SU-DHL-6 (cell line): ENCODE data around the gene GIGYF2.

Experiments used
- H2AFZ ChIP-seq: fragments of 200-600 bp; sonication (generic); 2 replicates; pipeline ENCODE4 v1.6.1; 2014; ENCODE audit warnings: low read depth, mild to moderate bottlenecking, moderate library complexity, mixed read lengths, antibody characterized with exemption, low read length; ENCODE audit not compliant: severe bottlenecking
- H3F3A ChIP-seq: fragments of 200-600 bp; shearing (Covaris generic); 2 replicates; pipeline ENCODE4 v1.6.0; 2016; ENCODE audit warnings: antibody characterized with exemption, mild to moderate bottlenecking; ENCODE audit not compliant: insufficient read depth
- H3K27ac ChIP-seq: fragments of 200-600 bp; sonication (generic); 2 replicates; pipeline ENCODE4 v1.5.1; 2016; ENCODE audit warnings: low read depth, mild to moderate bottlenecking, low read length, moderate library complexity, mixed read lengths
- H3K27me3 ChIP-seq: fragments of 200-600 bp; sonication (generic), shearing (Covaris generic); 2 replicates; pipeline ENCODE4 v1.6.0; 2014; ENCODE audit warnings: mild to moderate bottlenecking, low read length
- H3K36me3 ChIP-seq: fragments of 200-600 bp; sonication (generic); 2 replicates; pipeline ENCODE4 v1.6.1; 2014; ENCODE audit warnings: mild to moderate bottlenecking, low read length, mixed read lengths
- H3K4me2 ChIP-seq: fragments of 300-600, 200-600 bp; shearing (Covaris generic), sonication (generic); 2 replicates; pipeline ENCODE4 v1.6.0; 2014; ENCODE audit warnings: low read length, low read depth, mild to moderate bottlenecking; ENCODE audit not compliant: poor library complexity, severe bottlenecking
- H3K4me3 ChIP-seq: fragments of 200-600 bp; sonication (generic); 2 replicates; pipeline ENCODE4 v1.5.1; 2014; ENCODE audit warnings: antibody characterized with exemption, low read length, mild to moderate bottlenecking, mixed read lengths; ENCODE audit not compliant: insufficient read depth, poor library complexity, severe bottlenecking
- H3K79me2 ChIP-seq: fragments of 200-600 bp; sonication (generic); 2 replicates; pipeline ENCODE4 v1.6.1; 2014; ENCODE audit warnings: mild to moderate bottlenecking, low read length, moderate library complexity; ENCODE audit not compliant: insufficient read depth
- H3K9ac ChIP-seq: fragments of 200-600 bp; sonication (generic); 2 replicates; pipeline ENCODE4 v1.7.0; 2014; ENCODE audit warnings: mild to moderate bottlenecking, low read length
- H3K9me2 ChIP-seq: fragments of 200-600 bp; sonication (generic); replicated peaks from 2 replicates; pipeline ENCODE4 v1.6.1; 2014; ENCODE audit warnings: low read length; ENCODE audit not compliant: insufficient read depth
- H3K9me3 ChIP-seq: fragments of 200-600 bp; sonication (generic); 2 replicates; pipeline ENCODE4 v1.6.1; 2014; ENCODE audit warnings: low read length, mixed read lengths; ENCODE audit not compliant: insufficient read depth
- H4K20me1 ChIP-seq: fragments of 200-600 bp; sonication (generic); 2 replicates; pipeline ENCODE4 v1.6.1; 2014; ENCODE audit warnings: low read depth, mild to moderate bottlenecking, antibody characterized with exemption, low read length, moderate library complexity, mixed read lengths
- CTCF ChIP-seq: fragments of 200-600 bp; sonication (generic); IDR thresholded peaks from one replicate; pipeline ENCODE4 v1.5.1; 2017; ENCODE audit warnings: antibody characterized with exemption, mild to moderate bottlenecking, low read length, moderate library complexity; ENCODE audit not compliant: insufficient read depth, poor library complexity, severe bottlenecking
- EZH2phosphoT487 ChIP-seq: fragments of 200-600 bp; sonication (generic), shearing (Covaris generic); conservative IDR thresholded peaks from 2 replicates; pipeline ENCODE4 v1.6.1; 2018; ENCODE audit warnings: mild to moderate bottlenecking, antibody characterized with exemption, low read length, moderate library complexity, mixed read lengths

GIGYF2 gene

DNA sequence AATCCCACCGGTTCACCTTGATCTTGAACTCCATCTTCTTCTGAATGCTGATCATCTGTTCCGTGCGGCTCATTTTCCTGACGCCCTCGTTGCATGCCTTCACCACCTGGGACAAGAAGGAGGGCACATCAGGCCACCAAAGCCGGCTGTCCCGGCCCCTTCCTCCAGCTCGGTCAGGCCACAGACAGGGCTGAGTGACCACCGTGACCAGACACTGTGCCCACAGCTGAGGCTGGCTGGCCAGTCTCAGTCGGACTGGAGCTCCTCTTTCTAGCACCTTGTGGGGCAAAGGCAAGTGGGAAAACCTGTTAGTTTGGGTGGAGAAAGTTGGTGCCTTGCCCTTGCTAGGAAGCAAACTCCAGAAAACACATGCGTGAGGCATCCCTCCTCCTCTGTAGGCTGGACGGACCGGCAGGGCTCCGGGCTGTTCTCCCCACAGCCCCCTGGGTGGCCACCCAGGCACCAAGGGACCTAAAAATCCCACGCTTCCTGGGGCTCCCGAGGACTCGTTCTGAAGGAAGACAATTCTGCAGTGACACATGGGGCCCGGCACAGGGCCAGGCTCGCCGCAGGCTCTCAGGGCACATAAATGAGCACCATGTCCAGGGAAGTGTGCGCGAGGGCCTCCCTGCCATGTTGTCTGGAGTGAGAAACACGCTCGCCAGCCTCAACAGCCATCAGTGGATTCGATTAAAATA, 188.3 kb downstream of the GIGYF2 start:
- H4K20me1 ChIP-seq, result no peaks in the 10 kb centered on the region
- H3K9me3 ChIP-seq, result no peaks in the 10 kb centered on the region
- H3K36me3 ChIP-seq, result no peaks in the 10 kb centered on the region
- no peak overlapping the region for H3K27ac ChIP-seq
- TF ChIP-seq CTCF, result no peak
- no peak for TF ChIP-seq EZH2phosphoT487
- no peaks in the 10 kb centered on the region for H3K27me3 ChIP-seq
- H3K9ac ChIP-seq, result no peak overlapping the region
- H2AFZ ChIP-seq, result no peak overlapping the region
- no peak overlapping the region for H3K4me2 ChIP-seq
- no peaks in the 10 kb centered on the region for H3K9me2 ChIP-seq
- no peaks in the 10 kb centered on the region for H3K79me2 ChIP-seq
- H3K4me3 ChIP-seq, result no peak overlapping the region
- no peaks in the 10 kb centered on the region for H3F3A ChIP-seq

- H3K27ac ChIP-seq, result no peak overlapping the region
- no peak overlapping the region for H3K9ac ChIP-seq
- H3K9me2 ChIP-seq, result no peaks in the 10 kb centered on the region
- no peak for TF ChIP-seq CTCF
- no peak for TF ChIP-seq EZH2phosphoT487
- no peaks in the 10 kb centered on the region for H3K27me3 ChIP-seq
- no peaks in the 10 kb centered on the region for H3K79me2 ChIP-seq
- H4K20me1 ChIP-seq, result no peaks in the 10 kb centered on the region
- no peak overlapping the region for H3K4me3 ChIP-seq
- H3K4me2 ChIP-seq, result no peak overlapping the region
- H2AFZ ChIP-seq, result no peak overlapping the region
- no peaks in the 10 kb centered on the region for H3F3A ChIP-seq
- H3K36me3 ChIP-seq, result no peaks in the 10 kb centered on the region
- H3K9me3 ChIP-seq, result no peaks in the 10 kb centered on the region
These were observed 189.0 kb downstream of the GIGYF2 start for GRCh38 chr2:232886176-232886575.

DNA sequence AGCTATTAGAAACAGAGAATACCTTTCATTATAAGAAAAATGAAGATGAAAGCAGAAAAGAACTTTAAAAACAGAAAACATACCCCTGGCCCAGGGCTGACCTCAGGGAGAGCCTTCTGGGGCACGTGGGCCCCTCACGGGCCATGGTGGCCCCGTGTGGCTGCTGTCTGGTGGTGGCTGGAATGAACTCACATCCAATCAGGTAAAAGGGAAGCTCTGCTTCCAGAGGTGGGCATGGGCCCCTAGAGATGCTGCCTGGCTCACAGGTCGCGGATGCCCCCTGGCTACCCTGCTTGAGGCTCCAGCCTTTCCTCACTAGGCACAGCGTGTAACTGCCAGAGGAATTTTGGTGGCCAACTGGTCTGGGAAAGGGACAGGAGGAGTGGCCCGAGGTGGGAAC, 189.5 kb downstream of the GIGYF2 start:
- H3F3A ChIP-seq, result no peaks in the 10 kb centered on the region
- no peak for TF ChIP-seq CTCF
- no peak for TF ChIP-seq EZH2phosphoT487
- H3K9me3 ChIP-seq, result no peaks in the 10 kb centered on the region
- H3K36me3 ChIP-seq, result no peaks in the 10 kb centered on the region
- H3K27me3 ChIP-seq, result no peaks in the 10 kb centered on the region
- H3K4me3 ChIP-seq, result no peak overlapping the region
- H3K27ac ChIP-seq, result no peak overlapping the region
- no peak overlapping the region for H3K4me2 ChIP-seq
- no peak overlapping the region for H3K9ac ChIP-seq
- H2AFZ ChIP-seq, result no peak overlapping the region
- no peaks in the 10 kb centered on the region for H3K79me2 ChIP-seq
- no peaks in the 10 kb centered on the region for H4K20me1 ChIP-seq
- H3K9me2 ChIP-seq, result no peaks in the 10 kb centered on the region
